Right forelimb (tissue), 1 donor: ENCODE measurements around the gene COL26A1.
A peak's percentile ranks its signal among the peaks of the same experiment; 100 is the strongest.
"Not testable (repeated sequence)": the region's sequence is repeated elsewhere in the genome, so short reads cannot be mapped to it uniquely, and the experiment has no call there.

Experiments used
- DNase-seq: peaks from one replicate; pipeline ENCODE4 v3.0.0-alpha.2; 2018

The COL26A1 gene

DNA sequence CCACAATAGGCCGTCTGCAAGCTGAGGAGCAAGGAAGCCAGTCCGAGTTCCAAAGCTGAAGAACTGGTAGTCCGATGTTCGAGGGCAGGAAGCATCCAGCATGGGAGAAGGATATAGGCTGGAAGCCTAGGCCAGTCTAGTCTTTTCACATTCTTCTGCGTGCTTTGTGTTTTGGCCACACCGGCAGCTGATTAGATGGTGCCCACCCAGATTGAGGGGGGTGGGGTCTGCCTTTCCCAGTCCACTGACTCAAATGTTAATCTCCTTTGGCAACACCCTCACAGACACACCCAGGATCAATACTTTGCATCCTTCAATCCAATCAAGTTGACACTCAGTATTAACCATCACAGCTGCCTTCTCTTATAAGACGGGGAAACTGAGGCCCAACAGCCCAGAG is 142.8 kb downstream of the COL26A1 start:
- not testable (repeated sequence) for DNase-seq

DNA sequence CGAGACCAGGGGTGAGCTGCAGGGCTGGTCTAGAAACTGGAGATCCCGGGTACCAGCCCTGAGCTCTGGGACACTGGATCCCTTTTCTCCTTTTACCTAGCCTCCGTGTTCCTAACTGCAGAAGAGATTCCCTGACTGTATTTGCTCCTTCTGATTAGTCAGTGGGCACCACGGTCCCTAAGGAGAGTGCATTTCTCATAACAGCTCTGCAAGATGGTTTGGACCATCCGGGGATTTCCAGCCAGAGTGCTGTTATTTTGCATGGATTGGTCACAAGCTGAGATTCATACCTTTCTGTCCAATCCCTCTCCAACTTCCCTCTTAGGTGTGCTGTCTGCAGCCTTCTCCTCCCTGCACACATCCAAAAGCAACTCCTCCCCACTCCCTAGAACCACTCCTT is 143.9 kb downstream of the COL26A1 start:
- DNase-seq, result no peak

DNA sequence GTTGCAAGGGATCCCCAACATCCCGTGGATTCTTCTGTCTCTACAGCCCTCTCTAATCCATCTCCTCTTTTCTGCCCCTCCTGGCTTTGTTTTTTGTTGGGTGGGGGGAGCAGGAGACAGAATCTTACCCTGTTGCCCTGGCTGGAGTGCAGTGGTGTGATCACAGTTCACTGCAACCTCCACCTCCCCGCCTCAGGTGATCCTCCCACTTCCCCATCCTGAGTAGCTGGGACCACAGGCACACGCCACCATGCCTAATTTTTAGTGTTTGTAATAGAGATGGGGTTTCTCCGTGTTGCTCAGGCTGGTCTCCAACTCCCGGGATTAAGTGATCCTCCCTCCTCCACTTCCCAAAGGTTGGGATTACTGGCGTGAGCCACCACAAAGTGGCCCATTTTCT is 144.7 kb downstream of the COL26A1 start:
- no peak for DNase-seq

DNA sequence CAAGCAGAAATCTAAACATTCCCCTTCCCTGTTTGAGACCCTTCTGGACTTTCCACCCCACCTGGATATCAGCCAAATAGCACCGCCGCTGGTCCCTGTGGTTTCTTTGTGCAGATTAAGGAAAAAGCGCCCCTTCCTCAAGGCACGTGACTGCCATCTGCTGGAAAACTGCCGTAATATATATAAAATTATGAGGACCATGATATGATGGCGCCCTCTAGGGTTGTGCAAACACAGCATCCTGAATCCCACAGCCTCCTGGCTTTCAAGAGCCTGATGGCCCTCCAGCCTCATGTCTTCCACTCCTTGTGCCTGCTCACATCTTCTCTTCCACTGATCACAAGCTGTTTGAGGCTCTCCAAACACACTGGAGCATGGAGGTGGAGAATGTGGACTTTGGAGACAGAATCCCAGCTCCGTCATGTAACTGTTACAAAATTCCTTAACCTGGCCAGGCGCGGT is 145.1 kb downstream of the COL26A1 start:
- peak; percentile 71 for DNase-seq

DNA sequence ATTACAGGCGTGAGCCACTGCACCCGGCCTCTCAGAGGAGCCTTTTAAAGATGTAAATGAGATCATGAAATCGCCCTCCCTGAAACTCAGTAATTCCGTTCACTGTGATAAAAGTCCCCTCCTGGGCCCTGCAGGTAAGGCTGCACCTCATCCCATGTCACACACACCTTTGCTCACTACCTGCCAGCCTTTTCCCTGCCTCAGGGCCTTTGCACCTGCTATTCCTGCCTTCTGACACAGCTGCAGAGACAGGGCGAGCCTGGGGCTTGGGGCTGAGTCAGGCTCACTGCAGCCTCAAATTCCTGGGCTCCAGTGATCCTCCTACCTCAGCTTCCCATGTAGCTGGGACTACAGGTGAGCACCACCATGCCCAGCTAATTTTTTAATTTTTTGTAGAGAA is 147.6 kb downstream of the COL26A1 start:
- DNase-seq, result no peak

DNA sequence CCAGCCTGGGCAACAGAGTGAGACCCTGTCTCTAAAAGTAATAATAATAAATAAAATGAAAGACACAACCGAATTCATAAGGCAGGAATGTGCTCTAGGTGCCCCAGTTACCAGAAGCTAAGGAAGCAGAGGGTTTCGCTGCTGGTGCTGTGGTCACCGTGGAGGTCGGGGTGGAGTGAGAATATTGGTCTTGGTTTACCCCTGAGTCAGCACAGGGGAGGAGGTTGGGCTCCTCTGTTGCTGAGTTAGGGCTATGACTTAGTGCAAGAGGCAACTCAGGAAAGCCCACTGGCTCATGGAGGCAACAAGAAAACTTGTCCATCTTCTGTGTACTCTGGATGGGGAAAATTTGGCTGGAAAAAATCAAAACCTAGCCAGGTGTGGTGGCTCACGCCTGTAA is 149.3 kb downstream of the COL26A1 start:
- DNase-seq, result no peak

DNA sequence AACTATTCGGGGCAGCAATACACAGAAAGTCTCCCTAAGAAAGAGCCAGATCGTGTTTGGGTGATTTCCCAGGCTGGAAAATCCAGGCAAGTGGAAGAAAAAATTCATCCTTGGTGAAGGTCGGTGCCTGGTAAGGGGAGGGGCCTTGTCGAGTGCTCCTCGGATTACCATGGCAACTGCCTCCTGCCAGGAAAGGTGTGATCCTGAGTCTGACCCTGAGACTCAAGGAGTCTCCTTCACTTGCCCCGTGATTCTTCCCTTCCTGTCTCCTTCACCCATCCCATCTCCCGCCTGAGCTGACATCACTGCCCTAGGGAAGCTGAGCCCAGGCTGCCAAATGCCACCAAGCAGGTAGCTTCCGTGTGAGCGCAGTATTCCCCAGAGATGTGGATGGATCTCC is 154.2 kb downstream of the COL26A1 start:
- DNase-seq, result no peak

DNA sequence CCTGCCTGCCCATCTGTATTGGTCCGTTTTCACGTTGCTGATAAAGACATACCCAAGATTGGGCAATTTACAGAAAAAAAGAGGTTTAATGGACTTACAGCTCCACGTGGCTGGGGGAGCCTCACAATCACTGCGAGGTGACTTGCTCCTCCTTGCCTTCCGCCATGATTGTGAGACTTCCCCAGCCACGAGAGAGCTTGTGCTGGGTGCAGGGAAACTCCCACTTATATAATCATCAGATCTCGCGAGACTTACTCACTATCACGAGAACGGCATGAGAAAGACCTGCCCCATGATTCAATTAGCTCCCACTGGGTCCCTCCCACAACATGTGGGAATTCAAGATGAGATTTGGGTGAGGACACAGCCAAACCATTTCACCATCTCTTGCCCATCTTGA is 154.6 kb downstream of the COL26A1 start:
- no peak for DNase-seq

DNA sequence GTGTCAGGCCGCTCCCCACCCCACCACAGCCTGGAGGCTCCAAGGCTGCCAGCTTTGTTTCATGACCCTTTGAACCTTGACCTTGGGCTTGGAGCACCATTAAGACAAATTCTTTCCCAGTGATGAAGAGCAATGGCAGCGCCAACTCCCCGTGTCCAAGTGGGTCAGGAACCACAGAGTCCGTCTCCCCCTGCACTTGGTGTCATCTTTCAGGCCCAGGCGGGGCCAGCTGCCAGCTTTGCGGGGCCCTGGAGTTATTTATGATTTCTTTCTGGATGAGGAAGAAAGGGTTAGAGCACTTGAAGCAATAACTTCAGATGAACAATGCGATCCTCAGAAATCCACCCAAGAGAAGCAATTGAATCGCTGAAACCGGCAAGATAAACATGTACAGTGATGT is 155.7 kb downstream of the COL26A1 start:
- DNase-seq, result no peak

DNA sequence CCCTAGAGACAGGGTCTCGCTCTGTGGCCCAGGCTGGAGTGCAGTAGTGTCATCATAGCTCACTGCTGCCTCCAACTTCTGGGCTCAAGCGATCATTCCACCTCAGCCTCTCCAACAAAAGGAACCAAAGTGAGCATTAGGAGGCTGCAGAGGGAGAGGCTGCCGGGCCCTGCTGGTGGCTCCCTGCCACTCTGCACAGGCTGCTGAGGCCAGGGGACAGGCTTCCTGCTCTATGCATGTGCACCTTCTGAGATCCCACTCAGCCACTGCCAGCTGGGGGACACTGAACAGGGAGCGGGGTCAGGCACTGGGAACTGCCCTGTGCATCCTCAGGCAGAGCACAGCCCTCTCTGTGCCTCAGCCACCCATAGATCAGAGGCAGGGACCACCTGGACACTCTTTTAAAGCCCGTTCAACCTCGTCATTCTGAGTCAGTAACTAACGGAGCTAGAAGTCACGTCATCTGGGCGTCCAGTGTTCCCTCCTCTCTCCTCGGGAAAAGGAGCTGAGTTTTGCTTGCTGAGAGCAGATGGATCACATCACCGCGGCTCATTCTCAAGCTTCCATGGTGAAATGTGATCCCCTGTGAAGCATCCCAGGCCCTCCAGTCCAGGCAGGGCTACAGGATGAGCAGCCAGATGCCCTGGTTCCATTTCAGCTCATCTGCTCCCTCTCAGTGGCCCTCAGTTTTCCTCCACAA is 156.8 kb downstream of the COL26A1 start:
- DNase-seq, result no peak

DNA sequence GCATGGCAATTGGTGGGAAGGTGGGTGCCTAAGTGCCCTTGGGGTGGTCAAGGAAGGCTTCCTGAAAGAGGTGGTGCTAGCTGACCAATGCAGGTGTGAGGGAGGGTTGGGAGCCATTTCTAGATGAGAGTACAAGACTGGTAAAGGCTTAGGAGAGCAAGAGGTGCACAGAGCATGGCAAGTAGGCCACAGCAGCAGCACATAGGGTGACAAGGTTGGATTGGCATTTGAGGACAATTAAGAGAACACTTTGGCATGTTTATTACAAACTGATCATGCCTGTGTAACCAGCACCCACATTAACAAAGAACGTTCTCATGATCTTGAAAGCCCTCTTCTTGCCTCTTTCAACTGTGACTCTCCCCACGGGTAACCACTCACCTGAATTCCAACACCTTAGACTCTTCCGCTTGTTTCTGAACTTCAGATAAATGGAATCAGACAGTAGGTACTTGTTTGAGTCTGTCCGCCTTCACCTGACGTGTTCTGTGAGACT is 158.8 kb downstream of the COL26A1 start:
- no peak for DNase-seq

DNA sequence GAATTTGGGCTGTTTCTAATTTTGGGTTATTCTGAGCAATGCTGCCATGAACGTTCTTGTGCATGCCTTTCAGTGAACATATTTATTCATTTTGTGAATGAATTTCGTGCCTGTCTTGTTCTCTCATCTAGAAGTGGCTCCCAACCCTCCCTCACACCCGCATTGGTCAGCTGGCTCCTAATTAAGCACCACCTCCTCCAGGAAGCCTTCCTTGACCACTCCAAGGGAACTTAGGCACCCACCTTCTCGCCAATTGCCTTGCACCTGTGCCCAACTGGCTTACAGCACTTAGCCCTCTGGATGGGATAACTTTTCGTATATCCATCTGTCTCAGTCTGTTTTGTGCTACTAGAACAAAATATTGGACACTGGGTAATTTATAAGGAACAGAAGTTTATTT is 159.3 kb downstream of the COL26A1 start:
- DNase-seq, result no peak

DNA sequence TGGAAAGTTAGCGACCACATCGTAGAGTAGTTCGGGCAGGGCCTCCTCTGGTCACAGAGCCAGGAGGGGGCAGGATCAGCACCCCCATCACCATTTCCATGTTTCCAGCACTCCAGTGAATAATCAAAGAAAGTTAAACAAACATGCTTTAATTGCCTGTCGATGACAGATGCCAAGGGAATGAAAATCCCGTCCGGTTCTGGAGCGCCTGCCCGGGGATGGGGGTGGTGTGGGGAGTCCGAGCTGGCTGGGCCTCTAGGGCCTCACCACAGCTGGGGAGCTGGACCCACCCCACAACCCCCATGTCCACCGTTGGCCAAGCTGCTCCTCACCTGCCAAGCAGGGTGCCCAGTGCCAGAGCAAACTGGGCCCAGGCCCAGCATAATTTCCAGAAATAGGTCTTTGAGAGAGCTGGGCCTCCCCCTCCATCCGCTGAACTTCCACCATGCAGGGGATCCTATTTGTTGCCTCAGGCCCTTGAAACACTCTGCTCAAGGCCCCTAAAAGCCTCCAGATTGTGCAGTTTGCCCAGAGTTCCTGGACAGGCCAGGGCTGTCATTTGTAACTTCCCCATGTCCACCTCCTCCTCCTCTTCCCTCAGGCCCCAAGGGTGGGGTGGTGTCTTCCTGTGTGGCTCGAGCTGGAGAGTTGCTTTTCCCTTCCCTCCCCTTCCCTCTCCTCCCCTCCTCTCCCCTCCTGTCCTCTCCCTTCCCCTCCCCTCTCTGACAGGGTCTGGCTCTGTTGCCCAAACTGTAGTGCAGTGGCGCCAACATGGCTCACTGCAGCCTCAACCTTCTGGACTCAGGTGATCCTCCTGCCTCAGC is 165.4 kb downstream of the COL26A1 start:
- DNase-seq, result peak; percentile 64

DNA sequence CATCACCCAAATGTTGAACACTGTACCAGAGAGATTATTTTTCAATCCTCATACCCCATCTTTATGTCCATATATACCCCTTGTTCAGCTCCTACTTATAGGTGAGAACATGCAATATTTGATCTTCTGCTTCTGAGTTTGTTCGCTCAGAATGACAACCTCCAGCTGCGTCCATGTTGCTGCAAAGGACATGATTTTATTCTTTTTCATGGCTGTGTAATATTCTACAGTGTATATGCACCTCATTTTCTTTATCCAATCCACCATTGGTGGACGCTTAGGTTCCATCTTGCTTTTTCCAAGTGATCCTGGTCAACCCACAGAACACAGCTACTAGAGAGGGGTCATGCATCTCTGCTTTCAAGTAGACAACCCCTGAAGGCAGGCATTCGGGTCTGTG is 166.9 kb downstream of the COL26A1 start:
- no peak for DNase-seq

DNA sequence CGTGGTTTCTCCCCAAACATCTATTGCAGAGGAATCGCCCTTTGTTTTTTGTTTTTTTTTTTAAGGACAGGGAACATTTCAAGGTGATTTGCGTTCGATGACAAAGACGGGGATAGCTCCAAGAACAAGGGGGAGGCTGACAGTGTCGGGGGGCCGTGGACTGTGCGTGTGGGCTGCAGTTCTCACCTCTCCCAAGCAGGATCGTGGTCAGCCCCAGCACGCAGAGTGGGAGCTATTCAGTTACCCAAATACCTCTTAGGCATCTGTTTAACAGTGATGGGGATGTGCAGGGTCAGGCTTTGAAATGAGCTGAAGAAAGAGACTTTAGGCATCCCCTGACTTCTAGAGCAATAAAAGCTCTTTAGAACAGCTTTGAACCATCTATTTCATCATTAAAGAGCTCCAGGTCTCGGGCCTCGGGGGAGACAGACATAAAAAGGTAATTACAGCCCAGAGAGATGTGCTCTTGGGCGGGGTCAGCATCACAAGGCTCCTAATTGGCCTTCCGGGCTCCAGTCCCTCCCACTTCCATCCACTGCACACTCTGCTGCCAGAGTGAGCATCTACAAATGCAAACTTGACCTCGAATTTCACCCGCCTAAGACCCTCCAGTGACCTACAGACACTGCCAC is 169.2 kb downstream of the COL26A1 start:
- no peak for DNase-seq

DNA sequence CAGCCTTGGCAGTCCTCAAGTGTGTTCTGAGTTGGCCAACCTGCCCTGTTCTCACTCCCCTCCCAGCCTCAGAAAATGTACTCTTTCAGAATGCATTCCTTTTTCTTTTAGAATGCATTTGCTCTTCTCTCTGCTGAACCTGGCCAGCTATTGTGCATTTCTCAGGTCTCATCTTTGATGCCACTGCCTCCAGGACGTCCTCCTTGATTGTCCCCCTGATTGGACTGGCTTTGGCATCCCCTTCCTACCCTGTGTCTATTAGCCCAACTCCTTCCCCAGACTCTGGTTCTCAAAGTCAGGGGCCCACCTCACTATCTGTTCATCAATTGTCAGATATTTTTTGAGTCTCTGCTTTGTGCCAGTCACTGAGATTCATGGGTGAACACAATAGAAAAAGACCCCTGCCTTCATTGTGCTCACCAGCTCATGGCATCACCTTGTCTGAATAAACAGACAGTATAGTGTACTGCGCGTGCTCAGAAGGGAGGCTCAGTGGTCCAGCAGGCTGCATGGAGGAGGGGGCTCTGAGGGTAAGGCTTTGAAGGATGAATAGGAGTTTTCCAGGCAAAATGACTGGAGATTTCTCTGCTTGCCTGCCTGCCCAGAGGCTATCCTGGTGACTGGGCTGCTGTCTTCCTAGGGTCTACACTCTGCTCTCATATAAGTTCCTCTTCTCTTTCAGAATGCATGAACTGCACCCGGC is 169.9 kb downstream of the COL26A1 start:
- DNase-seq, result no peak

DNA sequence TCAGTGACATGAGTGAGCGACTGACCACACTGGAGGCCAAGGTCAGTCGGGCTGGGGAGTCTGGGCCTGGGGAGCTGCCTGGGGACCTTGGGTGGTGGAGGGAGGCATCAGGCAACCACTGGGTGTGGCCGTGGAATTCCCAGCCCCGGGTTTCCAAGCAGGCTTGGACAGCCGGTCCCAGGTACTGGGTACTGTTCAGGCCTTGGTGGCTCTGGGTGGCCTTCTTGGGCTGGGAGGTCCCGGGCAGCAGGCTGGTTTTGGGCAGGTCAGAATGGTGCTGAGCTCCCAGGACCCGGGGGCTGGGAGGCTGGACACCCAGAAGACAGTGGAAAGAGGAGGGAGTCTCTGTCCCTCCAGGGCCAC is 170.4 kb downstream of the COL26A1 start:
- no peak for DNase-seq

DNA sequence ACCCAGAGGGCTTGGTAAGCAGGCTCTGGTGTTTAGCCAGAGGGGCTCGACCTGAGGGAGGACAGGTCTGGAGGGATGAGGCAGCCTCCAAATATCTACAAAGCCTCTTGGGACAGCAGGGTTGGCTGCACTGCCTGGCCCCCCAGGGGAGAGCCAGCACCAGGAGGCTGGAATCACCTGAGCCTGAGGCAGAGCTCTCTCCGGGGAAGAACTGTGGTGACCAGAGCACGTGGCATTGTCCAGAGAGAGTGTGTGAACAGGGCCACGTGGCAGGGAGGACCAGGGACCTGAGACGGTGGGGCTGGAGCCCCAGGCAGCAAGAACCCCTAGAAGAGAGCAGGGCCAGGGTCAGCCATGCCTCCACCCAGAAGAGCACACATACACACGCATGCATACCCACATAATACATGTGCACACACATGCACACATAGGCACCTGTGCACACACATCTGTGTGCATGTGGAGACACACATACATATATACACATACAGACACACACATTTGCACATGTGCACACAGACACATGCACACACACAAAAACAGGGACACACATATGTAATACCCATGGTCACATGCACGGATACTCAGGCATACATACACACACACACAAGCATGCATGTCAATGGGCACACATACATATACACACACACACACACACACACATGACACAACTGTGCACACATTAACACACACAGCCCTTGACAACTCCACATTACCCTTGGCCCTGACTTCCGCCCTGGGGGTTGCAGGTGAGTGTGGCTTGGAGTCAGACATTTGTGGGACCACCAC is 171.5 kb downstream of the COL26A1 start:
- no peak for DNase-seq

DNA sequence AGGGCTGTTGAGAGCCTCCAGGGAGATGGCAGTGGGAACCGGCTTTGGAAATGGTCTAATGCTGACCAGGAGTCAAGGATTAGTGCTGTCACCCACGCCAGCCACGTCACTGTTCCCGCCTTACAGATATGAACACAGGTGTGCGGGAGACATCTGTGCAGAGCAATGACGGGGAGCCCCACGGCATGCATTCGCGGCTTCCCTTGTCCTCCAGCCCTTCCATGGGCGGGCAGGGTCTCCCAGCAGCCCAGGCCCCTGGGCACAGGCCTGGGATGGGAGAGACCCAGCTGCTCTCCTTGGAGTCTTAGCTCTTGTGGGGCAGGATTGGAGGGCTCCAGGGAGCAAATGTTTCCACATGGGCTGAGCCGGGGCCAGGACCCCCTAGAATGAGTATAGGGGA is 172.2 kb downstream of the COL26A1 start:
- no peak for DNase-seq

DNA sequence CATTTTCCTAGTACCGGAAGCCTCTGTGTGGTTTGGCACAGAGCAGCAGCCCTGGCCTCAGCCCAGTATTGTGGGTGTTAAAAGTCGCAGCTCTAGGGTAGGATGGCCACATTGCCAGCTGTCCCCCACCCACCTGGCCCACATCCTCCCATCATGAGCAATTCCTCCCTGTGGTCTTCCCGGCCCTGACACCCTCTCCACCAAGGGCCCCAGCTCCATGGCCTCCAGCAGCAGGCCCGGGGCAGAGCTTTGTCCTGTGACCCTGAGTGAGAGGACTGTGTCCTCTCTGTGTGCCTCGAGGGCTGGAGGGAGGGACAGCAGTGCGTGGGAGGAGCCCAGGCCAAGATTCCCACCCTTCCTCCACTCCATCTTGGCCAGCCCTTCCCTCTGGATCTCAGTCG is 172.7 kb downstream of the COL26A1 start:
- no peak for DNase-seq

DNA sequence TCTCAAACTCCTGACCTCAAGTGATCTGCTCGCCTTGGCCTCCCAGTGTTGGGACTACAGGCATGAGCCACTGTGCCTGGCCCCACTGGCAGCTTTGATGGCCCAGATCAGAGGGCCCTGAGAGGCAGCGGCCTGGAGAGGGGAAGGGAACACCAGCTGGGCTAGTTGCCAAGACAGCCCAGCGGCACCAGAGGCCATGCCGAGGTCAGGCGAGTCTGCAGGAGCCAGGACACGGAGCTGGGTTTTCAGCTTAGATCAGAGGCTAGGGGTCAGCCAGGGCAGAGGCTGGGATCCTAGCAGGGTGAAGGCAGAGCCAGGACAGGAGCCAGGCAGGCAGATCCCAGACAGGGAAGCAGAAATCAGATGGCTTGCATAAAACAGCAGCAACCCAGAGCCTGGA is 173.6 kb downstream of the COL26A1 start:
- no peak for DNase-seq

DNA sequence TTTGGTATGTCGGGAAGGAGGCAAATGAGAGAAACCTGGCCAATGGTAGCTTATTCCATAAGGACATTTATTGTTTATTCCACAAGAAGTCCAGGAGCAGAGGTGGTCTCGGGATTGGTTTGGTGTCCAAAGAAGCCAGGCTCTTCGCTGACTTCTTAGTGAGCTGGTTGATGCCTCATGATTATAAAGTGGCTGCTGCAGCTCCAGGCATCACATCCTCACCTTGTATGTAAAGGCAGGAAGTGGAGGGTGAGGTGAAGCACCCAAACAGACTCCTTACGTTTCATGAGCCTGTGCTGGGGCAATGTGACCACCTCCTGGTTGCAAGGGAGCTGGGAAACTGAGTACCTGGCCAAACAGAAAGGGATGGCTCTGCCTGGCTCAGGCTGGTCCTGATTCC is 174.0 kb downstream of the COL26A1 start:
- DNase-seq, result no peak
